Measurements from ENCODE around the gene ZCCHC2. TPM values are rescaled to one million over a fixed set of nuclear protein-coding genes. Genes with fewer than 3 reads are reported as not detected.

The ZCCHC2 gene
- total RNA-seq, 1 experiment from 2014 or later, result 12.4 TPM

DNA sequence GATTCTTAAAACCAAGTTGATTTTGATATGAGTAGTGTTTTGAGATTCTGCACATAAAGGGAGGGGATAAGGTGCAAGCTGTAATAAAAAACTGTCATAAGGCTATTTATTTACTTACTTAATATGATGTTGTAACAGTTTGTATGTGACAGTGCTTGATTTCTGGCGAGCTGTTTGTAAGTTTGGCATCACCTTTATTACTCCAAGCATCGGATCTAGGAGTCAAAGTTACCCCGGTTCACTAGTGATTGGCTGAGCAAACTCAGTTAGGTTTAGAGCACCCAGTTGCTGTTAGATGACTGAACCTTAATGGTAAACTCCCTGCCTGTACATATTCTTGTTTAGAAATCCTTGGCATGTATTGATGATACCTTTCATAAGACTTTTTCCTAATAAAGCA lies 16.1 kb downstream of the ZCCHC2 start:
- H2BK12ac ChIP-seq (ENCODE audit: insufficient read length, low read depth, low read length), result no peak overlapping the region
- no peak overlapping the region for H2BK120ac ChIP-seq (ENCODE audit: low read depth, low read length, poor library complexity, severe bottlenecking)
- H3K4me1 Mint-ChIP-seq, result peaks cover 0 to 2% of the 10 kb centered on the region in 2 experiments; a peak in 1 of 4 replicates
- no peaks in the 10 kb centered on the region for H3K9me3 Mint-ChIP-seq
- no peak overlapping the region for H3K9ac ChIP-seq (ENCODE audit: extremely low read depth, insufficient read length, low read length)
- no peak overlapping the region for H4K91ac ChIP-seq (ENCODE audit: insufficient read length, low read depth, low read length)
- H3K4me1 ChIP-seq (ENCODE audit: insufficient read depth, low read length), result no peaks in the 10 kb centered on the region
- H3K27me3 ChIP-seq (ENCODE audit: insufficient read depth, low read length), result no peaks in the 10 kb centered on the region
- no CpG with 5 or more reads among the region's 3 CpGs for WGBS (ENCODE audit: extremely low coverage, insufficient read length, low lambda C conversion rate)
- H3K79me2 ChIP-seq (ENCODE audit: insufficient read depth, low read length), result no peaks in the 10 kb centered on the region
- no peak overlapping the region for H4K5ac ChIP-seq (ENCODE audit: insufficient read length, low read depth, low read length)
- H3K79me1 ChIP-seq (ENCODE audit: insufficient read depth, low read depth, low read length, poor library complexity, severe bottlenecking), result peaks cover 9% of the 10 kb centered on the region
- no peak overlapping the region for H3T11ph ChIP-seq (ENCODE audit: low read length)
- no peak overlapping the region for H3K27ac Mint-ChIP-seq
- no peak overlapping the region for H2BK15ac ChIP-seq (ENCODE audit: low read depth, low read length)
- peaks cover 4 to 11% (median 11%) of the 10 kb centered on the region in 3 experiments; a peak in 5 of 7 replicates for H3K36me3 Mint-ChIP-seq (ENCODE audit: insufficient read depth in 1 of 3, low read depth in 3 of 3)
- H3K4me3 Mint-ChIP-seq, result no peak overlapping the region
- no peak overlapping the region for H3K56ac ChIP-seq (ENCODE audit: insufficient read length, low read depth, low read length)
- no peak overlapping the region for H3K4ac ChIP-seq (ENCODE audit: low read depth, low read length)
- H4K8ac ChIP-seq (replicated peaks; ENCODE audit: insufficient read length, low read depth, low read length), result no peak overlapping the region
- no peak overlapping the region for H2AK5ac ChIP-seq (ENCODE audit: insufficient read length, low read length)
- no peak for DNase-seq
- no peak overlapping the region for H2BK5ac ChIP-seq (ENCODE audit: insufficient read length, low read length)
- H3K23me2 ChIP-seq (ENCODE audit: insufficient read length, low read depth, low read length, poor library complexity, severe bottlenecking), result no peaks in the 10 kb centered on the region
- no peaks in the 10 kb centered on the region for H4K20me1 ChIP-seq (ENCODE audit: control insufficient read depth, insufficient read depth, insufficient read length)
- H3K27ac ChIP-seq (ENCODE audit: insufficient read length, low read depth, low read length), result no peak overlapping the region
- TF ChIP-seq, protein P1, sequence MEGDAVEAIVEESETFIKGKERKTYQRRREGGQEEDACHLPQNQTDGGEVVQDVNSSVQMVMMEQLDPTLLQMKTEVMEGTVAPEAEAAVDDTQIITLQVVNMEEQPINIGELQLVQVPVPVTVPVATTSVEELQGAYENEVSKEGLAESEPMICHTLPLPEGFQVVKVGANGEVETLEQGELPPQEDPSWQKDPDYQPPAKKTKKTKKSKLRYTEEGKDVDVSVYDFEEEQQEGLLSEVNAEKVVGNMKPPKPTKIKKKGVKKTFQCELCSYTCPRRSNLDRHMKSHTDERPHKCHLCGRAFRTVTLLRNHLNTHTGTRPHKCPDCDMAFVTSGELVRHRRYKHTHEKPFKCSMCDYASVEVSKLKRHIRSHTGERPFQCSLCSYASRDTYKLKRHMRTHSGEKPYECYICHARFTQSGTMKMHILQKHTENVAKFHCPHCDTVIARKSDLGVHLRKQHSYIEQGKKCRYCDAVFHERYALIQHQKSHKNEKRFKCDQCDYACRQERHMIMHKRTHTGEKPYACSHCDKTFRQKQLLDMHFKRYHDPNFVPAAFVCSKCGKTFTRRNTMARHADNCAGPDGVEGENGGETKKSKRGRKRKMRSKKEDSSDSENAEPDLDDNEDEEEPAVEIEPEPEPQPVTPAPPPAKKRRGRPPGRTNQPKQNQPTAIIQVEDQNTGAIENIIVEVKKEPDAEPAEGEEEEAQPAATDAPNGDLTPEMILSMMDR (conservative IDR thresholded peaks at IDR 0.05), result no peak
- H2BK20ac ChIP-seq (ENCODE audit: low read depth, low read length, poor library complexity, severe bottlenecking), result no peak overlapping the region
- no peak overlapping the region for H2AFZ ChIP-seq (ENCODE audit: low read length)
- no peak overlapping the region for H3K23ac ChIP-seq (ENCODE audit: insufficient read length, low read depth, low read length)
- H3K9me3 ChIP-seq (ENCODE audit: control insufficient read depth, low read depth, low read length), result no peaks in the 10 kb centered on the region
- H3K18ac ChIP-seq (ENCODE audit: insufficient read length, low read depth, low read length), result no peak overlapping the region
- H3K4me2 ChIP-seq (ENCODE audit: insufficient read depth, insufficient read length, low read length), result no peak overlapping the region
- H3K27me3 Mint-ChIP-seq (ENCODE audit: low read depth), result no peaks in the 10 kb centered on the region
- H3K14ac ChIP-seq (ENCODE audit: insufficient read depth, low read length), result no peak overlapping the region

All from H9 (cell line).